Neural progenitor cell (in vitro differentiated cells): Measurements from ENCODE around the gene FRAS1. TPM values are rescaled to one million over a fixed set of nuclear protein-coding genes. Genes with fewer than 3 reads are reported as not detected.
A peak's percentile ranks its signal among the peaks of the same experiment; 100 is the strongest.
"Not testable (repeated sequence)": the region's sequence is repeated elsewhere in the genome, so short reads cannot be mapped to it uniquely, and the experiment has no call there.

ENCODE experiments used
- DNase-seq: peaks from one replicate; pipeline ENCODE4 v3.0.0-alpha.2; 2016; ENCODE audit warnings: low spot score
- H2AFZ ChIP-seq: fragments of 200-600 bp; sonication (generic); replicated peaks from 2 replicates; pipeline ENCODE4 v1.6.1; 2016; ENCODE audit warnings: antibody characterized with exemption
- H3F3A ChIP-seq: fragments of 200-600 bp; sonication (generic); 2 replicates; pipeline ENCODE4 v1.6.1; 2016; ENCODE audit warnings: antibody characterized with exemption, low read depth
- H3K27ac ChIP-seq: fragments of 200-600 bp; sonication (generic); 2 replicates; pipeline ENCODE4 v1.5.1; 2016; ENCODE audit warnings: mild to moderate bottlenecking
- H3K27me3 ChIP-seq: fragments of 200-600 bp; sonication (generic); 2 replicates; pipeline ENCODE4 v1.6.1; 2016; ENCODE audit warnings: mild to moderate bottlenecking, moderate library complexity
- H3K36me3 ChIP-seq: fragments of 200-600 bp; sonication (generic); 2 replicates; pipeline ENCODE4 v1.5.1; 2016
- H3K4me1 ChIP-seq: fragments of 200-600 bp; sonication (generic); 2 replicates; pipeline ENCODE4 v1.6.1; 2016; ENCODE audit warnings: mixed run types
- H3K4me2 ChIP-seq: fragments of 200-600 bp; sonication (generic); 2 replicates; pipeline ENCODE4 v1.6.1; 2016
- H3K4me3 ChIP-seq: fragments of 200-600 bp; sonication (generic); 2 replicates; pipeline ENCODE4 v1.5.1; 2016
- H3K79me2 ChIP-seq: fragments of 200-600 bp; sonication (generic); 2 replicates; pipeline ENCODE4 v1.6.1; 2016; ENCODE audit warnings: low read depth
- H3K9ac ChIP-seq: fragments of 200-600 bp; sonication (generic); 2 replicates; pipeline ENCODE4 v1.6.1; 2016
- H3K9me3 ChIP-seq: fragments of 200-600 bp; sonication (generic); 2 replicates; pipeline ENCODE4 v1.5.1; 2016; ENCODE audit warnings: low read depth
- H4K20me1 ChIP-seq: fragments of 200-600 bp; sonication (generic); 2 replicates; pipeline ENCODE4 v1.6.1; 2016; ENCODE audit warnings: low read depth
- H3K27ac Mint-ChIP-seq: 3 replicates; pipeline ENCODE4 v1.8.0; 2021; ENCODE audit warnings: mixed read lengths
- H3K27me3 Mint-ChIP-seq: 2 replicates; pipeline ENCODE4 v1.8.0; 2022; ENCODE audit warnings: low read depth, mild to moderate bottlenecking, inconsistent platforms, moderate library complexity, mixed read lengths; ENCODE audit not compliant: insufficient read depth
- H3K36me3 Mint-ChIP-seq: 3 replicates; pipeline ENCODE4 v1.8.0; 2021; ENCODE audit warnings: mixed read lengths
- H3K4me1 Mint-ChIP-seq: 3 replicates; pipeline ENCODE4 v1.8.0; 2021; ENCODE audit warnings: mixed read lengths
- H3K4me3 Mint-ChIP-seq: 3 replicates; pipeline ENCODE4 v1.8.0; 2021; ENCODE audit warnings: mild to moderate bottlenecking, moderate library complexity, mixed read lengths
- H3K9me3 Mint-ChIP-seq: 3 replicates; pipeline ENCODE4 v1.8.0; 2020; ENCODE audit warnings: mixed read lengths
- CTCF ChIP-seq: fragments of 200-600 bp; sonication (generic); IDR thresholded peaks from 2 replicates; pipeline ENCODE4 v1.5.1; 2017; ENCODE audit warnings: antibody characterized with exemption, mild to moderate bottlenecking
- EZH2 ChIP-seq: fragments of 200-600 bp; sonication (generic); IDR thresholded peaks from 2 replicates; pipeline ENCODE4 v1.6.1; 2017; ENCODE audit warnings: antibody characterized with exemption, mild to moderate bottlenecking, moderate library complexity
- EZH2phosphoT487 ChIP-seq: fragments of 200-600 bp; sonication (generic); IDR thresholded peaks from 2 replicates; pipeline ENCODE4 v1.6.1; 2017; ENCODE audit warnings: antibody characterized with exemption
- total RNA-seq: library from RNA; depleted of rRNA; stranded (reverse); fragments of >200 nt; gene quantifications from 2 replicates; pipeline ENCODE4 v1.2.3, GENCODE V29; 2015; ENCODE audit warnings: low replicate concordance

FRAS1 gene
- total RNA-seq, 1 donor from 2014 or later, result 21.3 TPM

DNA sequence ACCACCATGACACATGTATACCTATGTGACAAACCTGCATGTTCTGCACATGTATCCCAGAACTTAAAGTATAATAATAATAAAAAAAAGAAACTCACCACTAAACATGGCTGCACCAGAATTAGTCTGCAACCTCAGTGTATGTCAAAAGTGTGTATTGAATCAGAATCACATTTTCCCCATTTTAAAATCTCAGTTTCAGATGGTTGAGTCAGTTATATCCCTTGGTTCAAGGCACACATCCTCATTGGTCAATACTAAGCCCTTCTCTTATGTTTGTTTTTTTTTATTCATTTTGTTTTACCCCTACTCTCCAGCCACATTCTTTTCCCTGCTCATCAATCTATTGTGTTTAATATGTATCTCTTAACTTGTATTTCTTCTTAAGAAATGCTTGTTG lies 436.6 kb downstream of the FRAS1 start:
- no peak for TF ChIP-seq EZH2phosphoT487
- Mint-ChIP-seq H3K4me1 (no peaks in the 10 kb centered on the region), H3K27me3 (peaks cover 2% of the 10 kb centered on the region), H3K36me3 (peaks cover 18% of the 10 kb centered on the region), H3K4me3 (no peak overlapping the region), H3K9me3 (no peaks in the 10 kb centered on the region), H3K27ac (no peak overlapping the region)
- no peak overlapping the region for H3K9ac ChIP-seq
- H2AFZ ChIP-seq, result no peak overlapping the region
- H3F3A ChIP-seq, result no peaks in the 10 kb centered on the region
- H3K4me2 ChIP-seq, result no peak overlapping the region
- no peak overlapping the region for H3K27ac ChIP-seq
- no peaks in the 10 kb centered on the region for H4K20me1 ChIP-seq
- no peak overlapping the region for H3K4me3 ChIP-seq
- no peaks in the 10 kb centered on the region for H3K36me3 ChIP-seq
- H3K9me3 ChIP-seq, result no peaks in the 10 kb centered on the region
- no peaks in the 10 kb centered on the region for H3K79me2 ChIP-seq
- DNase-seq, result no peak
- H3K4me1 ChIP-seq, result no peaks in the 10 kb centered on the region
- H3K27me3 ChIP-seq, result no peaks in the 10 kb centered on the region

- Mint-ChIP-seq H3K27ac (no peak overlapping the region), H3K4me1 (no peaks in the 10 kb centered on the region), H3K4me3 (no peak overlapping the region), H3K36me3 (peaks cover 8% of the 10 kb centered on the region), H3K27me3 (peaks cover 2% of the 10 kb centered on the region), H3K9me3 (no peaks in the 10 kb centered on the region)
- TF ChIP-seq EZH2 (no peak), CTCF (no peak), EZH2phosphoT487 (no peak)
- Histone ChIP-seq H3K4me2 (no peak overlapping the region), H3K27me3 (no peaks in the 10 kb centered on the region), H3K9me3 (no peaks in the 10 kb centered on the region), H4K20me1 (no peaks in the 10 kb centered on the region), H3K79me2 (no peaks in the 10 kb centered on the region), H3K36me3 (no peaks in the 10 kb centered on the region), H3F3A (no peaks in the 10 kb centered on the region), H3K4me3 (no peak overlapping the region), H2AFZ (no peak overlapping the region), H3K4me1 (no peaks in the 10 kb centered on the region), H3K27ac (no peak overlapping the region), H3K9ac (no peak overlapping the region)
- no peak for DNase-seq
Measured at GRCh38 chr4:78496021-78496643, 439.0 kb downstream of the FRAS1 start.

GRCh38 chr4:78506260-78506659 lies 449.1 kb downstream of the FRAS1 start:
- H3K27ac Mint-ChIP-seq, H3K27ac ChIP-seq, H3K4me1 Mint-ChIP-seq, H4K20me1 ChIP-seq, H3F3A ChIP-seq, H3K9ac ChIP-seq, H3K27me3 Mint-ChIP-seq, H3K79me2 ChIP-seq, H3K4me3 ChIP-seq, H3K9me3 ChIP-seq, H3K36me3 ChIP-seq, H3K27me3 ChIP-seq, H3K4me3 Mint-ChIP-seq: not testable (repeated sequence)
- Mint-ChIP-seq H3K9me3 (peaks cover 12% of the 10 kb centered on the region), H3K36me3 (peaks cover 20% of the 10 kb centered on the region)
- peak; percentile 69 for DNase-seq
- Histone ChIP-seq H2AFZ (peak overlapping the region; percentile 79), H3K4me2 (peak overlapping the region; percentile 60), H3K4me1 (peaks cover 10% of the 10 kb centered on the region)

DNA sequence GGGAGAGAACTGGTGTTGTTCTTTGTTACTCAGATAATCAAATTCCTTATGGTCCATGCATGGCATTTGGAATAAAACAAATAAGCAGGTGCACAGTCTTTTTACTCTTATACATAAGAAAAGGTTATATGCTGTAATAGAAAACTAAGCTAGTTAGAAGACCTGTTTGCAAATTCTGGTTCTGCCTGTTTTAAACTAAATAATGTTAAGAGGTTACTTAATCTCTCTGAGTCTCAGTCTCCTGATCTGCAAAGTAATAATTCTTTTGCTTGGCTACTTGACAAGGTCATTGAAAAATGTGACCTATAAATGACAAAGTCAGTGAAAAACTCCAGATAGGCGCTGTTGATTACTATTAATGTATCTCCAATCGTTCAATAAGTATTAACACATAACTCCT lies 451.9 kb downstream of the FRAS1 start:
- H3K36me3 Mint-ChIP-seq, result peaks cover 13% of the 10 kb centered on the region

More for the DNA sequence above, 451.9 kb downstream of the FRAS1 start:
- H3K9ac ChIP-seq, result no peak overlapping the region
- H3F3A ChIP-seq, result no peaks in the 10 kb centered on the region
- no peaks in the 10 kb centered on the region for H3K36me3 ChIP-seq
- no peaks in the 10 kb centered on the region for H4K20me1 ChIP-seq
- peaks cover 2% of the 10 kb centered on the region for H3K9me3 Mint-ChIP-seq
- no peak for DNase-seq
- H3K9me3 ChIP-seq, result no peaks in the 10 kb centered on the region
- H3K27me3 ChIP-seq, result no peaks in the 10 kb centered on the region
- peaks cover 10% of the 10 kb centered on the region for H3K4me1 ChIP-seq
- H3K27me3 Mint-ChIP-seq, result no peaks in the 10 kb centered on the region
- no peak overlapping the region for H3K27ac Mint-ChIP-seq
- H3K4me3 ChIP-seq, result no peak overlapping the region
- no peak overlapping the region for H3K4me2 ChIP-seq
- no peaks in the 10 kb centered on the region for H3K79me2 ChIP-seq
- no peak overlapping the region for H3K27ac ChIP-seq
- no peaks in the 10 kb centered on the region for H3K4me1 Mint-ChIP-seq
- H3K4me3 Mint-ChIP-seq, result no peak overlapping the region
- TF ChIP-seq CTCF, result no peak
- TF ChIP-seq EZH2, result no peak
- TF ChIP-seq EZH2phosphoT487, result no peak
- H2AFZ ChIP-seq, result no peak overlapping the region
